Progenitor cell of endocrine pancreas (in vitro differentiated cells): ENCODE measurements around the gene C1orf87. TPM values are rescaled to one million over a fixed set of nuclear protein-coding genes. Genes with fewer than 3 reads are reported as not detected.

Experiments
- DNase-seq: peaks from one replicate; pipeline ENCODE4 v3.0.0; 2021; ENCODE audit warnings: low spot score; ENCODE audit not compliant: unreplicated experiment
- H3K27ac Mint-ChIP-seq: 2 replicates; pipeline ENCODE4 v1.8.0; 2021; ENCODE audit warnings: mild to moderate bottlenecking, moderate library complexity, mixed read lengths
- H3K27me3 Mint-ChIP-seq: 2 replicates; pipeline ENCODE4 v1.8.0; 2021; ENCODE audit warnings: mixed read lengths
- H3K36me3 Mint-ChIP-seq: 2 replicates; pipeline ENCODE4 v1.8.0; 2022; ENCODE audit warnings: mixed read lengths; ENCODE audit not compliant: insufficient read depth
- H3K4me1 Mint-ChIP-seq: 2 replicates; pipeline ENCODE4 v1.8.0; 2021; ENCODE audit warnings: low read depth, mixed read lengths
- H3K4me3 Mint-ChIP-seq: 2 replicates; pipeline ENCODE4 v1.8.0; 2021; ENCODE audit warnings: low read depth, mild to moderate bottlenecking, moderate library complexity, mixed read lengths
- H3K9me3 Mint-ChIP-seq: 2 replicates; pipeline ENCODE4 v1.8.0; 2021; ENCODE audit warnings: low read depth, mixed read lengths
- total RNA-seq: library from RNA; stranded (reverse); gene quantifications from 2 replicates; pipeline ENCODE4 v1.2.1, GENCODE V29; 2021
- TF ChIP-seq, protein P1 (sequence below): fragments of 200-600 bp; sonication (generic); IDR thresholded peaks from one replicate; pipeline ENCODE4 v1.5.0; 2021; ENCODE audit warnings: antibody characterized with exemption, mild to moderate bottlenecking; ENCODE audit not compliant: unreplicated experiment

C1orf87 gene
- total RNA-seq, 1 donor from 2014 or later = not detected

DNA sequence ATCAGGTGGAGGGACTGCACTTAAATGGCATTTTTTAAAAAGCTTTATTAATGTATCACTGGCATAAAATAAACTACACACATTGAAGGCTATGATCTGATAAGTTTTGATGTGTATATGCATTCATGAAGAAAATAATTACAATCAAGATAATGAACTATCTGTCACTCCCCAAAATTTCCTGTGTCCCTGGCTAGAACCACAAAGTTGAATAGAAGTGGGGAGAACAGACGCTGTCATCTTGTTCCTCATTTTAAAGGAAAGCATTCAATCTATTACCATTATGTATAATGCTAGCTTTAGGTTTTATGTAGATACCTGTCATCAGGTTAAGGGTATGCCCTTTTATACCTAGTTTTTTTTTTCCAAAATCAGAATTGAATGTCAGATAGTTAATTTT lies 38.1 kb upstream of the C1orf87 start:
- TF ChIP-seq, protein P1, sequence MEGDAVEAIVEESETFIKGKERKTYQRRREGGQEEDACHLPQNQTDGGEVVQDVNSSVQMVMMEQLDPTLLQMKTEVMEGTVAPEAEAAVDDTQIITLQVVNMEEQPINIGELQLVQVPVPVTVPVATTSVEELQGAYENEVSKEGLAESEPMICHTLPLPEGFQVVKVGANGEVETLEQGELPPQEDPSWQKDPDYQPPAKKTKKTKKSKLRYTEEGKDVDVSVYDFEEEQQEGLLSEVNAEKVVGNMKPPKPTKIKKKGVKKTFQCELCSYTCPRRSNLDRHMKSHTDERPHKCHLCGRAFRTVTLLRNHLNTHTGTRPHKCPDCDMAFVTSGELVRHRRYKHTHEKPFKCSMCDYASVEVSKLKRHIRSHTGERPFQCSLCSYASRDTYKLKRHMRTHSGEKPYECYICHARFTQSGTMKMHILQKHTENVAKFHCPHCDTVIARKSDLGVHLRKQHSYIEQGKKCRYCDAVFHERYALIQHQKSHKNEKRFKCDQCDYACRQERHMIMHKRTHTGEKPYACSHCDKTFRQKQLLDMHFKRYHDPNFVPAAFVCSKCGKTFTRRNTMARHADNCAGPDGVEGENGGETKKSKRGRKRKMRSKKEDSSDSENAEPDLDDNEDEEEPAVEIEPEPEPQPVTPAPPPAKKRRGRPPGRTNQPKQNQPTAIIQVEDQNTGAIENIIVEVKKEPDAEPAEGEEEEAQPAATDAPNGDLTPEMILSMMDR = no peak
- no peak overlapping the region for H3K4me3 Mint-ChIP-seq
- no peak overlapping the region for H3K27ac Mint-ChIP-seq
- no peak for DNase-seq
- no peaks in the 10 kb centered on the region for H3K36me3 Mint-ChIP-seq
- peaks cover 4% of the 10 kb centered on the region for H3K9me3 Mint-ChIP-seq
- H3K4me1 Mint-ChIP-seq = peaks cover 1% of the 10 kb centered on the region
- H3K27me3 Mint-ChIP-seq = peaks cover 6% of the 10 kb centered on the region

GRCh38 chr1:60111118-60111517 lies 37.5 kb upstream of the C1orf87 start:
- peaks cover 4% of the 10 kb centered on the region for H3K9me3 Mint-ChIP-seq
- no peak overlapping the region for H3K27ac Mint-ChIP-seq
- no peak overlapping the region for H3K4me3 Mint-ChIP-seq
- TF ChIP-seq, protein P1 = no peak
- H3K4me1 Mint-ChIP-seq = peaks cover 1% of the 10 kb centered on the region
- DNase-seq = no peak
- H3K27me3 Mint-ChIP-seq = peaks cover 6% of the 10 kb centered on the region
- H3K36me3 Mint-ChIP-seq = no peaks in the 10 kb centered on the region

GRCh38 chr1:60108196-60108595 lies 34.6 kb upstream of the C1orf87 start:
- Mint-ChIP-seq H3K36me3 (no peaks in the 10 kb centered on the region), H3K27ac (no peak overlapping the region), H3K9me3 (peaks cover 4% of the 10 kb centered on the region), H3K27me3 (no peaks in the 10 kb centered on the region), H3K4me3 (no peak overlapping the region), H3K4me1 (no peaks in the 10 kb centered on the region)
- TF ChIP-seq, protein P1 = no peak
- DNase-seq = no peak

GRCh38 chr1:60103186-60103585 lies 29.6 kb upstream of the C1orf87 start:
- no peaks in the 10 kb centered on the region for H3K4me1 Mint-ChIP-seq
- TF ChIP-seq, protein P1 = no peak
- no peak overlapping the region for H3K4me3 Mint-ChIP-seq
- H3K27ac Mint-ChIP-seq = no peak overlapping the region
- DNase-seq = no peak
- no peaks in the 10 kb centered on the region for H3K9me3 Mint-ChIP-seq
- no peaks in the 10 kb centered on the region for H3K27me3 Mint-ChIP-seq
- no peaks in the 10 kb centered on the region for H3K36me3 Mint-ChIP-seq

DNA sequence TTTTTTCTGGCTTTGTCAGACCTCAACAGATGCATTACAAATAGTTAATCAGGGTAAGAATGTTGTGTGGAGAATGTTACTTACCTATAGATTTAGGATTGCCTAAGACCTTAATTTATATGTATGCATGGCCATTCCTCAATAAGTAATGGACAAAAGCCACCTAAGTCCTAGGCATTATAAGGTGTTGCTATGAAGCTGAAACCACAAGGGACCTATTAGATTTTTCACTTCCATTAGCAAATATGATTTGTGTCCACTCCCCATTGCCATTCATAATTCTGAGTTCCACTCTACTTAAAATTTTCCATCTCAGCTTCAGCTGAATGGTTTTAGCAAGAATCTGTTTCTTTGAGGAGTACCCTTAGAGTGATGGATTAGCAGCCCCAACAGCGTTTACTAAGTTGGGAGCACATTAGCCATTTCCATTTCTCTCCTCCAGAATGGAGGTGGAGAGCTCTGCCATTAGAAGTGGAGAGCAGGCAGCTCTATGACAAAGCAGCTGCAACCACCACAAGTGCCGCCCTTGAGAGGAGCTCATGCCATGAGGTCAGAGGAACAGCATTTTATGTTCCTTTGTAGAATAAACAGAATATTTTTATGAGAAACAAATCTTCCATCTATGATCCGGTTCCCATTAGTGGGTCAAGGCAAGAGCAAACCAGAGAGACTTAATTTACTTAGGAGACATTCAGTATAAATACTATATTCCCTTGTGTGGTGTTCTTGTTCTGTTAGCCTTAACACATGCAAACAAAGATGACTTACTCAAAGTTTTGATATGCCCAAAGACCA lies 28.9 kb upstream of the C1orf87 start:
- Mint-ChIP-seq H3K9me3 (no peaks in the 10 kb centered on the region), H3K4me1 (no peaks in the 10 kb centered on the region), H3K36me3 (no peaks in the 10 kb centered on the region), H3K27ac (no peak overlapping the region), H3K27me3 (no peaks in the 10 kb centered on the region), H3K4me3 (no peak overlapping the region)
- TF ChIP-seq, protein P1 = no peak
- DNase-seq = no peak
